ENCODE results near the gene UTP14C. TPM values are rescaled to one million over a fixed set of nuclear protein-coding genes. Genes with fewer than 3 reads are reported as not detected.
"Not testable (repeated sequence)": the region's sequence is repeated elsewhere in the genome, so short reads cannot be mapped to it uniquely, and the experiment has no call there.

Gene UTP14C
- total RNA-seq, 2 donors from 2014 or later = 16.3 to 18.8 TPM

DNA sequence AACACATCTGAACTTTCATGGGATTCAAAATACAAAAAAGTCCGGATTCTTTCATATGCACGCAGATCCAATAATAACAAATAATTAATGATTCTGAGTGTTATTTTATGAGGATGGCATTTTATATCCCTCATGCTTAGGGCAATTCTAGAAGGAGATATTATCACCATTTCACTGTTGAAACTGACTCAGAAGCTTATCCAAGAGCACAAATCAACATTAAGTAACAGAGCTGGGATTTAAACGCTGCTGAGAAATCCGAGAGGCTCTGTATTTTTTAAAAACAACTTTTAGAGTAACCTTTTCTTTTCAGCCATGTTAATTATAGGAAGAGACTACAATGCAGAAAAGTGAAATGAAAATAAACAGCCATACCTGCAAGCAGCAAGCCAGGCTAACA lies 43.6 kb upstream of the UTP14C start:
- H3K9ac ChIP-seq (ENCODE audit: low read depth in 2 of 2, low read length in 2 of 2) = no peak overlapping the region
- no peaks in the 10 kb centered on the region for H3K36me3 ChIP-seq
- DNase-seq = no peak
- no peaks in the 10 kb centered on the region for H3K27me3 ChIP-seq
- TF ChIP-seq, protein P1, sequence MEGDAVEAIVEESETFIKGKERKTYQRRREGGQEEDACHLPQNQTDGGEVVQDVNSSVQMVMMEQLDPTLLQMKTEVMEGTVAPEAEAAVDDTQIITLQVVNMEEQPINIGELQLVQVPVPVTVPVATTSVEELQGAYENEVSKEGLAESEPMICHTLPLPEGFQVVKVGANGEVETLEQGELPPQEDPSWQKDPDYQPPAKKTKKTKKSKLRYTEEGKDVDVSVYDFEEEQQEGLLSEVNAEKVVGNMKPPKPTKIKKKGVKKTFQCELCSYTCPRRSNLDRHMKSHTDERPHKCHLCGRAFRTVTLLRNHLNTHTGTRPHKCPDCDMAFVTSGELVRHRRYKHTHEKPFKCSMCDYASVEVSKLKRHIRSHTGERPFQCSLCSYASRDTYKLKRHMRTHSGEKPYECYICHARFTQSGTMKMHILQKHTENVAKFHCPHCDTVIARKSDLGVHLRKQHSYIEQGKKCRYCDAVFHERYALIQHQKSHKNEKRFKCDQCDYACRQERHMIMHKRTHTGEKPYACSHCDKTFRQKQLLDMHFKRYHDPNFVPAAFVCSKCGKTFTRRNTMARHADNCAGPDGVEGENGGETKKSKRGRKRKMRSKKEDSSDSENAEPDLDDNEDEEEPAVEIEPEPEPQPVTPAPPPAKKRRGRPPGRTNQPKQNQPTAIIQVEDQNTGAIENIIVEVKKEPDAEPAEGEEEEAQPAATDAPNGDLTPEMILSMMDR (IDR thresholded peaks at IDR 0.05) = no peak
- no peak overlapping the region for H3K4me3 ChIP-seq
- intact Hi-C loops (cut with DNase I) = no loop called here
- H3K27ac ChIP-seq = no peak overlapping the region
- no peaks in the 10 kb centered on the region for H3K4me1 ChIP-seq
- no peaks in the 10 kb centered on the region for H3K9me3 ChIP-seq

DNA sequence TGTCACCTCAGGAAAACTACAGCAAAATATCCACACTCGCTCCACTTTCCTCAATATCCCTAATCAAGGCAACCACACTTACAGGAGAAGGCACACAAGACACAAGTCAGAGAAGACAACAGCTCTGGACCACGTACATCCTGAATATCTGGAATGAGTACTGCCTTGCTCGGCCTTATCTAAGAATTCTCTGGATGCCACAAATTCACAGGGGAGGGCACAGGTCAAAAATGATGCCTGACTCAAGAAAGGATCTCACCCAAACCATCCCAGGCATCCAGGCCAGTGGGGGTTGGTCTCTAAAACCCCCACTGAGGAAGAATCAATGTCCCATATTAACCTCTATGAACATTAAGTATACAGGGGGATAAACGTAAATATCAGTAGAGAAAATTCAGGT lies 43.1 kb upstream of the UTP14C start:
- DNase-seq = no peak
- Histone ChIP-seq H3K27ac (no peak overlapping the region), H3K9ac (ENCODE audit: low read depth in 2 of 2, low read length in 2 of 2) (no peak overlapping the region), H3K27me3 (no peaks in the 10 kb centered on the region), H3K4me1 (no peaks in the 10 kb centered on the region), H3K4me3 (no peak overlapping the region), H3K9me3 (no peaks in the 10 kb centered on the region), H3K36me3 (no peaks in the 10 kb centered on the region)
- intact Hi-C loops (cut with DNase I) = no loop called here
- TF ChIP-seq, protein P1 (IDR thresholded peaks at IDR 0.05) = no peak

DNA sequence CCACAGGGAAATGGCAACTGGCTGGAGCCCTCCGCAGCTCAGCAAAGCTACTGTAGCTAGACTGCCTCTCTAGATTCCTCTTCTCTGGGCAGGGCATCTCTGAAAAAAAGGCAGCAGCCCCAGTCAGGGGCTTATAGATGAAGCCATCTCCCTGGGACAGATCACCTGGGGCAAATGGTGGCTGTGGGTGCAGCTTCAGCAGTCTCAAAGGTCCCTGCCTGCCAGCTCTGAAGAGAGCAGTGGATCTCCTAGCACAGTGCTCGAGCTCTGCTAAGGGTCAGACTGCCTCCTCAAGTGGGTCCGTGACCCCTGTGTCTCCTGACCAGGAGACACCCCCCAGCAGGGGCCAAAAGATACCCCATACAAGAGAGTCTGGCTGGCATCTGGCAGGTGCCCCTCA lies 41.2 kb upstream of the UTP14C start:
- H3K9me3 ChIP-seq; intact Hi-C loops (cut with DNase I); DNase-seq; H3K4me1 ChIP-seq; H3K27ac ChIP-seq; H3K36me3 ChIP-seq; H3K9ac ChIP-seq (ENCODE audit: low read depth in 2 of 2, low read length in 2 of 2); H3K27me3 ChIP-seq; H3K4me3 ChIP-seq: not testable (repeated sequence)

DNA sequence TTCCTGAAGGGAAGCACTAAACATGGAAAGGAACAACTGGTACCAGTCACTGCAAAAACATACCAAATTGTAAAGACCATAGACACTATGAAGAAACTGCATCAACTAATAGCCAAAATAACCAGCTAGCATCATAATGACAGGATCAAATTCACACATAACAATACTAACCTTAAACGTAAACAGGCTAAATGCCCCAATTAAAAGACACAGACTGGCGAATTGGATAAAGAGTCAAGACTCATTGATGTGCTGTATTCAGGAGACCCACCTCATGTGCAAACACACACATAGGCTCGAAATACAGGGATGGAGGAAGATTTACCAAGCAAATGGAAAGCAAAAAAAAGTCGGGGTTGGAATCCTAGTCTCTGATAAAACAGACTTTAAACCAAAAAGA lies 39.6 kb upstream of the UTP14C start:
- H3K27ac ChIP-seq; H3K9ac ChIP-seq (ENCODE audit: low read depth in 2 of 2, low read length in 2 of 2); H3K4me3 ChIP-seq; H3K36me3 ChIP-seq; H3K4me1 ChIP-seq; DNase-seq; H3K27me3 ChIP-seq; intact Hi-C loops (cut with DNase I); H3K9me3 ChIP-seq: not testable (repeated sequence)

DNA sequence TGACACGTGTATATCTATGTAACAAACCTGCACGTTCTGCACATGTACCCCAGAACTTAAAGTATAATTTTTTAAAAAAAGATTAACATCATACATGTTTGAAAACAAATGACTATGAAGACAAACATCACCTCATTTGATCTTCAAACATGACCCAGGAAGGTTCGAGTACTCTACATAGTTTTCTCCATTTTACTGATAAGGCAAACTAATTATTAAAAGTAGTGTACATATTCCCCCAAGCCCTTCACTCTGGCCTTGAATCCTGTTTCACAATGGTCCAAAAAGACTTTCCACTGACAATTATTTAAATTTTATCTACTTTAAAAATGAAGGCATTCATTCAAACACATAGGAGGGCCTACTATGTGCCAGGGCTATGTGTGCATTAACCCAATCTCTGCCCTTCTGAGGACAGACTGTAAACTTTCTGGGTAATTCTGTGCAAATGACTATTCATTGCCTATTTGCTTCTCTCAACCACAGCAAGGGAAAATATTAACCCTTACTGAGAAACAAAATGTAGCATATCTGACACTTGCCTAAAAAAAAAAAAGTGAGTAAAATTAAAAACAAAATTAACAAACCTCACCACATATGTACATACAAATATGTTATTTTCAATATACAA lies 35.4 kb upstream of the UTP14C start:
- H3K4me1 ChIP-seq = no peaks in the 10 kb centered on the region
- intact Hi-C loops (cut with DNase I) = no loop called here

DNA sequence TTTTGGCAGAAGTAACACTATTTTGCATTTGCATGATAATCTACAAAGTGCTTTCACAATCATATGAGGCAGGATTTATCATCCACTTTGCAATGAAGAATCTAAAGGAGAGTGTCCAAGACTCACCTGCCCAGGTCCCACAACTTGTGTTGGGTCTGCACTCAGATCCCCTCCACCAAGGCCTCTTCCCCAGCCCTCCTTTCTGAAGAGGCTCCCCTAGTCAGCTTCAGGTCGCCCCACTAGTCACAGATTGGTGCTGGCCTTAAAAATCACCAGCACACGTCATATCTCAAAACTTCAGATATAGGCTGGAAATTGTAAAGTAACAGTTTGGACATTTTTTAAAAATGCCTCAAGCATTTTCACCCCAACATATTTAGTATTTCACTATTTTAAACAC lies 30.8 kb upstream of the UTP14C start:
- Histone ChIP-seq H3K27ac (no peak overlapping the region), H3K4me3 (no peak overlapping the region), H3K9me3 (no peaks in the 10 kb centered on the region), H3K4me1 (peaks cover 5% of the 10 kb centered on the region), H3K36me3 (no peaks in the 10 kb centered on the region), H3K9ac (ENCODE audit: low read depth in 2 of 2, low read length in 2 of 2) (no peak overlapping the region), H3K27me3 (no peaks in the 10 kb centered on the region)
- DNase-seq = no peak
- intact Hi-C loops (cut with DNase I) = no loop called here
- TF ChIP-seq, protein P1 (IDR thresholded peaks at IDR 0.05) = no peak

More for the DNA sequence above, 35.4 kb upstream of the UTP14C start:
- TF ChIP-seq, protein P1 (IDR thresholded peaks at IDR 0.05) = no peak
- Histone ChIP-seq H3K36me3 (no peaks in the 10 kb centered on the region), H3K9me3 (no peaks in the 10 kb centered on the region), H3K9ac (ENCODE audit: low read depth in 2 of 2, low read length in 2 of 2) (no peak overlapping the region), H3K27ac (no peak overlapping the region), H3K4me3 (no peak overlapping the region), H3K27me3 (no peaks in the 10 kb centered on the region)
- DNase-seq = no peak

All from colonic mucosa (tissue), 4 donors.